GM19023 (cell line): ENCODE data around the gene GGNBP2.
"Not testable (repeated sequence)": the region's sequence is repeated elsewhere in the genome, so short reads cannot be mapped to it uniquely, and the experiment has no call there.

Experiments
- ATAC-seq: cut with Tn5 transposase; IDR thresholded peaks from one replicate; pipeline ENCODE4 v1.9.1; 2021; ENCODE audit warnings: mild to moderate bottlenecking, moderate library complexity; ENCODE audit not compliant: unreplicated experiment

Gene GGNBP2

DNA sequence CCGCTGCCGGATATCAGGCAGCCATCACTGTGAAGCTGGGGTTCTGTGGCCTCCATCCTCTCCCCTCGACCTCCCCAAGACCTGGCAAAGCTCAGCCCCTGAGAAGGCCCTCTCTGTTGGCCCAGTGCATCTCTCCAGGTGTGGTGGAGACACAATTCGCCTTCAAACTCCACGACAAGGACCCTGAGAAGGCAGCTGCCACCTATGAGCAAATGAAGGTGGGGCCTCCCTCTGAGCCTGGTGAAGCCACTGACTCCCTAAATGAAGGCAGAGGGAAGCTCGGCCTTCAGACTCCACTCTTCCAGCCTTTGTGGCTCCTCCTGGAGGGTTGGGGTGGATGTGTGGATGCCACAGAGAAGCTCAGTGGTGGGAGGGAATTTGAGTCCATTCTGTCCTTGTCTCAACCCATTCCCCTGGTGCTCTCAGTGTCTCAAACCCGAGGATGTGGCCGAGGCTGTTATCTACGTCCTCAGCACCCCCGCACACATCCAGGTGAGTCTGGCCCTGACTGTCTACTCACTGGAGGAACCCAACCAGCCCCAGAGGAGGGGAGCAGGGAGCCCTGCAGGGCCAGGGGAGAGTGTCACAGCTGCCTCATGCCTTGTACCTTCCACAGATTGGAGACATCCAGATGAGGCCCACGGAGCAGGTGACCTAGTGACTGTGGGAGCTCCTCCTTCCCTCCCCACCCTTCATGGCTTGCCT is 55.0 kb downstream of the GGNBP2 start:
- ATAC-seq, result no peak

DNA sequence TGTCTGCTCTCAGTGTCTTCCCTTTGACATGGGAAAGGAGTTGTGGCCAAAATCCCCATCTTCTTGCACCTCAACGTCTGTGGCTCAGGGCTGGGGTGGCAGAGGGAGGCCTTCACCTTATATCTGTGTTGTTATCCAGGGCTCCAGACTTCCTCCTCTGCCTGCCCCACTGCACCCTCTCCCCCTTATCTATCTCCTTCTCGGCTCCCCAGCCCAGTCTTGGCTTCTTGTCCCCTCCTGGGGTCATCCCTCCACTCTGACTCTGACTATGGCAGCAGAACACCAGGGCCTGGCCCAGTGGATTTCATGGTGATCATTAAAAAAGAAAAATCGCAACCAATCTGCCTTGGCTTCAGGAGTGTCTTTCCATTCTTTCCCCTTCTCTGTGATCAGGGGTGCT is 55.7 kb downstream of the GGNBP2 start:
- ATAC-seq, result no peak

DNA sequence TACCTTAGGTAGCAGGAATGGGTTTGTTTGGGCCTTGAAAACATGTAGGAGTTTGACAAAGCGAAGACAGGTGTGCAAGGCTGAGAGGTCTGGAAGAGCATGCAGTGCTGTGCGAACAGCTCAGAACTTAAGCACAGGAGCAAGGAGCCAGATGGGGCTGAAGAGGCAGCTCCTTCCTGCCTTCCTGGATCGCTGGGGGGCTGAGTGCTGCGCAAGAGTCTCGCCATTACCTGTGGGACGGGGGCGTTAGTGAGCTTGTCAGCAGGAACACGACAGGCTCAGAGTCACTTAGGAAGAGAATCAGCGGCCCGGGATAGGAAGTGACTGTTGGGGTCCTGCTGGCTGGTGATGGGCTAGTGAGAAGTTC is 56.2 kb downstream of the GGNBP2 start:
- ATAC-seq, result peak; percentile 10

DNA sequence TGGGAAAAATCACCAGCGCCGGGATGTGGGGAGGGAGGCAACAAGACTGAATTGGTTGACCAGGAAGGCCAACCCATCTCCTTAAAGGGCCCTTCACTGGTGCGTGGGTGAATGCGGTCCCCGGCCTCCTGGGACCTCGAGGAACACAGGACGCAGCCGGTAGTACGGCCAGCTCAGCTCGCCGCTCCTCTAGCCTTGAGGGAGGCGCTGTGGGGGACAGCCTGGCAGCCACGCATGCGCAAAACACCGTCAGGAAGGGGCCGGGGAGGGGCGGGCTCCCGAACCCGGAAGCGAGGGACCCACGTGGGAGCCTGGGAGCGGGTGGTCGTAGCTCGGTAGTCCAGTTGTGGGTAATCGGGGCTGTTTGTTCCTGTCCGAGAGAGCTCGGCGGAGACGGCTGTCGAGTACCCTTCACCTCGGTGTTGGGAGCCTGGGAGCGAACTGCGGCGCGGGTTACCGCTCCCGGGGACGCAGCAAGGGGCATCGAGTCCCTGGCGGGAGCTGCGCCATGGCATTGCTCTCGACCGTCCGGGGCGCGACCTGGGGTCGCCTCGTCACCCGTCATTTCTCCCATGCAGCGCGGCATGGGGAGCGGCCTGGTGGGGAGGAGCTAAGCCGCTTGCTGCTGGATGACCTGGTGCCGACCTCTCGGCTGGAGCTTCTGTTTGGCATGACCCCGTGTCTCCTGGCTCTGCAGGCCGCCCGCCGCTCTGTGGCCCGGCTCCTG is 56.7 kb downstream of the GGNBP2 start, which contains the start of gene MRM1:
Gene MRM1 (plus strand): TSS at position 281 of the 727 bp plus-strand sequence. CDS start 228 bp downstream, at position 509.
- peak; percentile 76 for ATAC-seq

DNA sequence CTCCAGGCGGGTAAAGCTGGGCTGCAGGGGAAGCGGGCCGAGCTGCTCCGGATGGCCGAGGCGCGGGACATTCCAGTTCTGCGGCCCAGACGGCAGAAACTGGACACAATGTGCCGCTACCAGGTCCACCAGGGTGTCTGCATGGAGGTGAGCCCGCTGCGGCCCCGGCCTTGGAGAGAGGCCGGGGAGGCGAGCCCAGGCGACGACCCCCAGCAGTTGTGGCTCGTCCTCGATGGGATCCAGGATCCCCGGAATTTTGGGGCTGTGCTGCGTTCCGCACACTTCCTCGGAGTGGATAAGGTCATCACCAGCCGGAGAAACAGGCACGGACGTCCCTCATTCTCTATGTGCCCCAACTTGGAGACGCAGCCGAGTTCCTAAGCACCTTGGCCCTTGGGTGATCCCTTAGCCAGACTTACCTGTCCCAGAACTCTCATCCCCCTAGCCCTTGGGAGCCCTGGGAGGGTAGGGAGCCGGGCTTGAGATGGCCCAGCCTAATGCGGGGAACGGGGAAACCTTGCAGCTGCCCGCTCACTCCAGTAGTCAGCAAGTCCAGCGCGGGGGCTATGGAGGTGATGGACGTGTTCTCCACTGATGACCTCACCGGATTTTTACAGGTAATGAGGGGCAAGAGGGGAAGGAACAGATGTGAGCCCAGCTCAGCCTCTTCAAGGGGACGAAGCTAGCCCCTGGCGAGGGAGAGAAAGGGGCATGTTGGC is 57.5 kb downstream of the GGNBP2 start:
- ATAC-seq, result no peak

DNA sequence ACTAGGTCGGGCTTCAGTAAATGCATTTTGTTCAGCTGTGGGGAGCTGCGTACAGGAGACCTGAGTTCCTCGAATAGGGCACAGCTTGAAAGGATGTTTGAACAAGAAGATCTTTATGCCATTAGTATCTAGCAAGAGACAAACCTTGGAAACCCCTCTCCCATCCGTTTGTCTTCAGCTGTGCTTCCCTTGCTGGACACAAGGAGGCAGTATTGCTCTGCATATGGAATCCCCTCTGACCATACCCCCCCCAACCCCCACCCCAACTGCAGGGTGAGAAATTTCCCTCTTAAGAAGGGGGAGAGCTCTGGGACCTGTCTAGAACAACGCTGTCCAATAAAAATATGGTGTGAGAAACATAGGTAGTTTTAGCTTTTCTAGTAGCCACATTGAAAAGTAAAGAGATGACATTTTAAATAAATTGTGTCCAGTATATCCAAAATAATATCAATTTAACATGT is 58.2 kb downstream of the GGNBP2 start:
- no peak for ATAC-seq

DNA sequence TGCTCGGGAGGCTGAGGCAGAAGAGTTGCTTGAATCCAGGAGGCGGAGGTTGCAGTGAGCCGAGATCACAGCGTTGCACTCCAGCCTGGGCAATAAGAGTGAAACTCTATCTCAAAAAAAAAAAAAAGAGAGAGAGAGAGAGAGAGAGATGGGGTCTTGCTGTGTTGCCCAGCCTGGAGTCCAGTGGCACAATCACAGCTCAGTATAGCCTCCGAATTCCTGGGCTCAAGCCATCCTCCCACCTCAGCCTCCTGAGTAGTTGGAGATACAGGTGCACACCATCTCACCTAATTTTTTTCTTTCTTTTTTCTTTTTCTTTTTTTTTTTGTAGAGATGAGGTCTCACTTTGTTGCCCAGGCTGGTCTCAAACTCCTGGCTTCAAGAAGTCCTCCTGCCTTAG is 60.3 kb downstream of the GGNBP2 start:
- not testable (repeated sequence) for ATAC-seq

DNA sequence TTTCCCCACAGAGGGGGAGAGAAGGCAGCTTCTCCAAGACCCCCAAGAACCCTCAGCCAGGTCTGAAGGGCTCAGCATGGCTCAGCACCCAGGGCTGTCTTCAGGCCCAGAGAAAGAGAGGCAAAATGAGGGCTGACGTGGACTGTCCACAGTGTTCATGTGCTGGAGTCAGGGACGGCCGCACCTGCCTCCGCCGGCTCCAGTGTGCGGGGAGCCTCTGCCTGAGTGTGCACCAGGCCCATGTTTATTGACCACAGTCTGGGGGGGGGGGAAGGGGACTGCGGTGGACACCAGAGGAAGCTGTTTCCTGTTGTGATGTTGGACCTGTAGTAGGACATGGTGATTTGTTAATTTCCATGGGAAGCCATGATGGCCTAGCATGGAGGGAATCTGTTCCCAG is 63.6 kb downstream of the GGNBP2 start:
- no peak for ATAC-seq

DNA sequence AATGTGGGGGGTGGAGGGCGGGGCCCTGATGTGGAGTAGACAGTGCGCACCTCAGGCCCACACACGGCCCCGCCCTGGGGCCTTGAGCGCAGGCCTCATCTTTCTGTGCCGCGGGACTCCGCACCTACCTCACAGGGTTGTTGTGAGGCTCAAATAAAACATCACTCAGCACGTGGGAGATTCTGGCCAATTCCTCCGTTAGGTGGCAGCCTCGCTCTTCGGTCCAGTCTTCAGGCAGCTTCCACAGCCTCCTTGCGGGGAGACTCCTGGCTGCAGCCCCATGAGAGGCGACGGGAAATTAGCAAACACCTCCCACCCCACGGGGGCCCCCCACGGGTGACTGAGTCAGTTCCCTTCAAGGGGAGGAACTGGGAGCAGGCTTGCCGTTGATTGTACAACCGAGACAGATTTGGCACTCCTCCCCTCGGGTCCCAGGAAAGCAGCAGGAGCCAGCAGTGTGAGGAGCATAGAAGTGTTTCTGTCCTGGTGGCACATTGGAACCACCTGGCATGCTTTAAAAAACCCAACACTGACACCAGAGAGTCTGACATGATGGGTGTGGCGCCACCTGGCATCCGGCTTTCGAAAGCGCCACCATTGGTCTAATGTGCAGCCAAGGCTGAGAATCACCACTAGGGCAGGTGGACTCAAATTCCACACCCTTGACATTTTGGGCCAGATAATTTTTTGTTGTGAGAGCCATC is 64.2 kb downstream of the GGNBP2 start:
- no peak for ATAC-seq

DNA sequence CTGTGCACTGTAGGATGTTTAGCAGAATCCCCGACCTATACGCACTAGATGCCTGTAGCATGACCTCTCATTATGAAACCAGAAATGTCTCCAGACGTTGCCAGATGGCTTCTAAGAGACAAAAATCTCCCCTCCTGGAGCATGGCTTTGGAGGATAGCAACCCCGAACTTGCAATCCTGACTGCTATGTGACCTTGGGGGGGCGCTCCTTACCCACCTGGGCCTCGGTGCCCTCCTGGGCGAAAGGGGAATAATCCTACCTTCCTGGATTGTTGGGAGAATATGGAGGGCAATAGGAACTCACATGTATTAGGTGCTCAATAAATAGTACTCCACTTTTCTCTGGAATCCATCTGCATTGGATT is 64.8 kb downstream of the GGNBP2 start:
- ATAC-seq, result no peak

DNA sequence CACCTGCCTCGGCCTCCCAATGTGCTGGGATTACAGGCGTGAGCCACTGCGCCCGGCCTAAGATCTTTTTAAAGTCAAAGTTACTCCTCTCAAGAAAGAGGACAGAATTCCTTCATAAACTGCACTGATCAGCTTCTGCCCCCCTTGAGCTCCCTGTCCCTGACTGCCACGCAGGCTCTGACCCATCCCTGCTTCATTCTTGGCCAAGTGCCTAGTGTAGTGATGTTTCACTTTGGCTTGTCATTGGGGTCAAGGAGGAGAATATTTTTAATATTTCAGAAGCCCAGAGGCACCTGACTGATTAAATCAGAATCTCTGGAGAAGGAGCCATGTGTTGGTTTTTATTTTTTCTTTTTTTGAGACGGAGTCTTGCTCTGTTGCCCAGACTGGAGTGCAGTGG is 65.8 kb downstream of the GGNBP2 start:
- no peak for ATAC-seq

DNA sequence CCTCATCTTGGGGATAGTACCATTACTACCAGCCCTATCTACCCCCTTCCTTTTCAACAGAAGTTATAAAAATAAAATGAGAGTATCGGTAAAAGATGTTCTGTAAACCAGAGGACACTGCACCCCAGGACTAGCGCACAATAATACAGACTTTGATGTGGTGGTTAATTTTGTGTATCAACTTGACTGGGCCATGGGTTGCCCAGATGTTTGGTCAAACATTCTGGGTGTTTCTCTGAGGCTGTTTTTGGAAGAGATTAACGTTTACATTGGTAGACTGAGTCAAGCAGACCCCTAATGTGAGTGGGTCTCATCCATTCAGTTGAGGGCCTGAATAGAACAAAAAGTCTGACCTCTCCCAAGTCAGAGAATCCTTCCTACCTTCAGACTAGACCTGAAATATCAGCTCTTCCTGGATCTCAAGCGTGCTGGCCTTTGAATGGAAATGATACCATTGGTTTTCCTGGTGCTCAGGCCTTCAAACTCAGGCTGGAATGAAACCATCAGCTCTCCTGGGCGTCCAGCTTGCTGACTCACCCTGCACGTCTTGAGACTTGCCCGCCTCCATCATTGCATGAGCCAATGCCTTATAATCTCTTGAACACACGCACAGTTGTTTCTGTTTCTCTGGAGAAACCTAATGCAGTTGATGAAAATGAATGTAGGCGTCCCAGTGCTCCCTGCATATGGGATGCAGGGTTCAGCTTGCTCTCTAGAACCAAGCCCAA is 66.8 kb downstream of the GGNBP2 start:
- ATAC-seq, result no peak

DNA sequence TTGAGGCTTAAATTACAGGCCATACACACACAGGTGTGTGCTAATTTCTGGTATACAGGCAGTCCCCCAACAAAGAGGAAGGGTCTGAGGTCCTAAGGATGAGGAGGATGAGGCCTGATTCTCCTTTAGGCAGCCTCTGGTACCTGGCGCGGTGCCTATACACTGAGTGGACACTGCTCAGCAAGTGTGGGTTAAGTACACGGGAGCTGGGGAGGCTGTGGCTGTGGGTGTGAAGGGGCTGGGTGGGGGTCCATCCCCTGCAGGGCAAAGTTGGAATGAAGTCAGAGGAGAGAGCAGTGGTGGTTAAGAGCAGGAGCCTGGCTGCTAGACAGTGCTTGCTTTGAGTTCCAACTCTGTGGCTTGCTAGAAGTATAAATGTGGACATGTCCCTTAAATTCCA is 67.6 kb downstream of the GGNBP2 start:
- ATAC-seq, result no peak

DNA sequence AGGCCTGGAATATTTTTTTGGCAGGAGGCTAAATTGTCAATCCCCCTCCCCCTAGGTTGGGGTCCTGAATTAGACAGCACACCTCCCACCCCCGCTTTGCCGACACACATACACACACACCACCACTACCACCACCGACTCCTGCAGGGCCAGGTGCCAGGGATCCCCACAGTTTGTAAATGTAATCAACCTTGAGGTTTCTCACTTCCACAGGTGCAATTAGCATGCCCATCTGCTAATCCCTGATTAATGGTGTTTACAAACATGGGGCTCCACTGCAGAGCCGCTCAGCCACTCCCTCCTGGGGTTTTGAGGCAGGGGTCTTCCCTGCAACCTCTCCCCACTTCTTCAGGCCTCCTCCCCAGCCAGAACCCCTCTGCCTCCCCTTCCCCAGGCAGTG is 68.4 kb downstream of the GGNBP2 start:
- no peak for ATAC-seq

DNA sequence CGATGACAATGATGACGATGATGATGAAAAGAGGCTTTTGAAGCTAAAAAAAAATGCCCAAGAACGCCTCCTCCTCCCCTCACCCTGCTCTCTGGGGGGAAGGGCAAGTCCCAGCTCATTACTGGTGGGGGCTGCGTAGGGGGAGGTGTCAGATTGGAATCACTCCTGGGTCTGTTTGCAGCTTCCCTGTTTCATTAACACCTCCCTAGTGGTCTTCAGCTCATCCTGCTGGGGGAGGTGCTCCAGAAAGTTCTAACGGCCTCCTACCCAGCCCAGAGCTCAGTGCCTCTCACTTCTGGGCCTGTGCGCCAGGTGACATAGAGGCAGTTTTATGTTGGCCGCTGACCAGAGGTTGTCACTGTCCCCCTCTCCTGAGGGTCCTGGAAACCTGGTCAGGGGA is 69.4 kb downstream of the GGNBP2 start:
- no peak for ATAC-seq

DNA sequence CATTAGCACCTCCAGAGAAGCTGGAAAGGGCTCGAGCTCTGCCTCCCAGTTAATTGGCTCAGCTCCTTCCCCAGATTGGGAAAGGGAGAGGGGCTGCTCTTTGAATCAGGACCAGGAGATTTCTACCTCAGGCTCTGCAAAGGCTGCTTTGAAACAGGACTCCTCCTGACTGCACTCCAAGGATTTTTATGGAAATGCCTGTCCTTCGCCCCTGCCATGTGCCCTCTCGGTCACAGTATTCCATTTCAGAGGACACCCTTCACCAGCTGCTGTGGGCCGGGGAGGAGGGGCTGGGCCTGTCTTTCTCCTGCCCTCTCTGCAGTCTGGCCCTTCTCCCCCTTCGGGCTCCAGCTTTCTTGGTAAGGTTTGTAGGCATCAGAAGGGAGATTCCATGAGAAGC is 70.2 kb downstream of the GGNBP2 start:
- no peak for ATAC-seq

DNA sequence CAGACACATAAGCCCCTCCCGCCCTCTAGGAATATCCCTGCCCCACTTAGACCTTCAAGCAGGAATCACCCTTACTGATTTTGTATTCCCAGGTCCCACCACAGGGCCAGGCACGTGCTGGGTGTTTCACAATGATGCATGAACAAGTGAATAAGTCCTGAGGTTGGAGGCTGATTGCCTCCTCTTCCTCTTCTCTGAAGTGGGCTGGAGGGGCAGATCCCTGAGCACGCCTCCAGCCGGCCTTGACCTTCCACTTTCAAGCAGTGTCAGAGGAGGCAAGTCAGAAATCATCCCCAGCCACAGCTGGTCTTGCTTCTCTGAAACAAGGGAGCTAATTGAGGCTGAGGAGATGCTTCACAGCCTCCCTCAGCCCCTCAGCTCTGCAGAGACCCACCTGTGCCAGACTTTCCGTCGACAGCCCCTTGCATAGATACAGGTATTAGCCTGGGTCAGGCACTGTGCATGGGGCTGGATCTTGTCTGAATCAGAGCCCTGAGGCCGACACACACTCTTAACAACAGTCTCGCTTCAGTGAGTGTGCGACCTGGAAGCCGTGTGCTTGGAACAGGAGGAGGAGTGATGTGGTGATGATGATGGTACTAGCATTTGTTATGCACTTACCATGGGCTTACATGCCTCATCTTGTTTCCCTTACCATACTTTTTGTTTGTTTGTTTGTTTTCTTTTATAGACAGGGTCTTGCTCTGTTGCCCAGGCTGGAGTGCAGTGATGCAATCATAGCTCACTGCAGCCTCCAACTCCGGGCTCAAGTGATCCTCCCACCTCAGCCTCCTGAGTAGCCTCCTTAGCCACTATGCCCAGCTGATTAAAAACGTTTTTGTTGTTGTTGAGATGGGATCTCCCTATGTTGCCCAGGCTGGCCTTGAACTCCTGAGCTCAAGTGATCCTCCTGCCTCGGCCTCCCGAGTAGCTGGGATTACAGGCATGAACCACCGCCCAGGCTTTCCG is 71.6 kb downstream of the GGNBP2 start:
- no peak for ATAC-seq

DNA sequence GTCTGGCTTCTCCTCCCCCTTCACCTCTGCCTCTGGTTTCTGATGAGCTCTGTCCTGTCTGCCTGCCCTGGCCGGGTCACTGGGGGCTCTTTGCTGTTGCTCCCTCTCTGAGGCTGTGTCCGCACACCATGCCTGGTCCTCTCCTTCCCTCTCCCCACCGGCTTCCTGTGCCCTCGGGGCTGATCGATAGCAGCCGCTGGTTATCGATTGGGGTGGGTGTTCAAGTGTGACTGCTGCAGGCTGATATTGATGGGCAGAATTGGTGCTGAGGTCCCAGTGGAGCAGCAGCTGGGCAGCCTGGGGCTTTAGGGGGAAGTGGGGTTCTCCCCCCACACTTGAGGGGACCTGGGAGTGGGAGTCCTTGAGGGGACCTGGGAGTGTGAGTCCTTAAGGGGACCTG is 73.1 kb downstream of the GGNBP2 start:
- no peak for ATAC-seq

DNA sequence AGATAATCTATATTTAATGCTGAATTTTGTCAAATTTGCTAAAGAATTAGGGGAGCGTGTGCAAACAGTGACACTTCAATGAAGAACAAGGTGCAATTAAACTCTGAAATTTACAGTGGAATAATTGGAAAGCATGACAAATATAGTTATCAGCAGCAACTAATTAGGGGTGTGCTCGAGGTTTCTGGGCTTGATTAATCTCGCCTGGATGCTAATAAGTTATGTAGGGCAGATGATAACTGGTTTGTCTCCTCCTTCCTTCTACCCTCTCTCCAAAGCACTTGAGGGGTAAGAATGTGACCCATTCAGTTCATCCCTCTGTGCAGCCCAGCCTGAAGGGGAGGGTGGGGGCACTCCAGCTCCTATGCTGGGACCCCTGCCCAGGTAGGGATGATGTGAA is 78.6 kb downstream of the GGNBP2 start:
- no peak for ATAC-seq

DNA sequence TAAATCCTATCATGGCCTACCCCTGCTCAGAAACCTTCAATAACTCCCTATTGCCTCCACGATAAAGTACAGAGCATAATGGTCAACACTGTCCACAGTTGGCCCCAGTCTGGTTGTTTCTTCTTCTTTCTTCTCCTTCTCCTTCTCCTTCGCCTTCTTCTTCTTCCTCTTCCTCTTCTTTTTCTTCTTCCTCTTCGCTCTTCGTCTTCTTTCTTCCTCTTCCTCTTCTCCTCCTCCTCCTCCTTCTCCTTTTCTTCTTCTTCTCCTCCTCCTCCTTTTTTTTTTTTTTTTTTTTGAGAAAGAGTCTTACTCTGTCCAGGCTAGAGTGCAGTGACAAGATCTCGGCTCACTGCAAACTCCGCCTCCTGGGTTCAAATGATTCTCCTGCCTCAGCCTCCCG is 80.5 kb downstream of the GGNBP2 start:
- no peak for ATAC-seq
